Neural cell (in vitro differentiated cells): ENCODE measurements around the gene EML5.

Source experiments
- EP300 ChIP-seq: fragments of 450-650 bp; conservative IDR thresholded peaks from 2 replicates; pipeline ENCODE4 v1.6.1; 2014; ENCODE audit warnings: antibody characterized with exemption, mild to moderate bottlenecking, moderate library complexity; ENCODE audit not compliant: poor library complexity, severe bottlenecking
- TF ChIP-seq, protein P1 (sequence below): fragments of 450-650 bp; IDR thresholded peaks from 2 replicates; pipeline ENCODE4 v1.5.1; 2014; ENCODE audit warnings: antibody characterized with exemption, mild to moderate bottlenecking, moderate library complexity; ENCODE audit not compliant: poor library complexity, severe bottlenecking

DNA sequence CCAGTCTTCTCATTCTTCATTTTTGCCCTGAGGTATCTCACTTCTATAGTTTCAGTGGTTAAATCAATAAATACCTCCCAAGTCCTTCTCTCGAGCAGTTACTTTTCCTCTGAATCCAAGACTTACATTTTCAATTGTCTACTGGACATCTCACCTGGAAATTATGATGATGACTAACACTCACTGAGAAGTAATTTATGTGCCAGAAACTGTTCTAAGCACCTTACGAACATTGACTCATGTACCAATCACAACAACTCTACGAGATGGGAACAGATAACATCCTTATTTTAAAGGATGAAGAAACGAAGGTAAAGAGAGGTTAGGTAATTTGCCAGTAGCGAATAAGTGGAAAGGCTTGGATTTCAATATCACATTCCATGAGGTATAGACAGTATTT, 94.1 kb downstream of the EML5 start:
- TF ChIP-seq, protein P1, sequence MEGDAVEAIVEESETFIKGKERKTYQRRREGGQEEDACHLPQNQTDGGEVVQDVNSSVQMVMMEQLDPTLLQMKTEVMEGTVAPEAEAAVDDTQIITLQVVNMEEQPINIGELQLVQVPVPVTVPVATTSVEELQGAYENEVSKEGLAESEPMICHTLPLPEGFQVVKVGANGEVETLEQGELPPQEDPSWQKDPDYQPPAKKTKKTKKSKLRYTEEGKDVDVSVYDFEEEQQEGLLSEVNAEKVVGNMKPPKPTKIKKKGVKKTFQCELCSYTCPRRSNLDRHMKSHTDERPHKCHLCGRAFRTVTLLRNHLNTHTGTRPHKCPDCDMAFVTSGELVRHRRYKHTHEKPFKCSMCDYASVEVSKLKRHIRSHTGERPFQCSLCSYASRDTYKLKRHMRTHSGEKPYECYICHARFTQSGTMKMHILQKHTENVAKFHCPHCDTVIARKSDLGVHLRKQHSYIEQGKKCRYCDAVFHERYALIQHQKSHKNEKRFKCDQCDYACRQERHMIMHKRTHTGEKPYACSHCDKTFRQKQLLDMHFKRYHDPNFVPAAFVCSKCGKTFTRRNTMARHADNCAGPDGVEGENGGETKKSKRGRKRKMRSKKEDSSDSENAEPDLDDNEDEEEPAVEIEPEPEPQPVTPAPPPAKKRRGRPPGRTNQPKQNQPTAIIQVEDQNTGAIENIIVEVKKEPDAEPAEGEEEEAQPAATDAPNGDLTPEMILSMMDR = no peak
- TF ChIP-seq EP300 = no peak
